ENCODE measurements around the gene CEP97. TPM values are rescaled to one million over a fixed set of nuclear protein-coding genes. Genes with fewer than 3 reads are reported as not detected.

Gene CEP97
- total and polyA plus RNA-seq, 9 of the 15 experiments (the other 6 are each of a cell fraction or from before 2014, with no cell fraction given), result 2.0 to 10.1 (median 4.3) TPM

DNA sequence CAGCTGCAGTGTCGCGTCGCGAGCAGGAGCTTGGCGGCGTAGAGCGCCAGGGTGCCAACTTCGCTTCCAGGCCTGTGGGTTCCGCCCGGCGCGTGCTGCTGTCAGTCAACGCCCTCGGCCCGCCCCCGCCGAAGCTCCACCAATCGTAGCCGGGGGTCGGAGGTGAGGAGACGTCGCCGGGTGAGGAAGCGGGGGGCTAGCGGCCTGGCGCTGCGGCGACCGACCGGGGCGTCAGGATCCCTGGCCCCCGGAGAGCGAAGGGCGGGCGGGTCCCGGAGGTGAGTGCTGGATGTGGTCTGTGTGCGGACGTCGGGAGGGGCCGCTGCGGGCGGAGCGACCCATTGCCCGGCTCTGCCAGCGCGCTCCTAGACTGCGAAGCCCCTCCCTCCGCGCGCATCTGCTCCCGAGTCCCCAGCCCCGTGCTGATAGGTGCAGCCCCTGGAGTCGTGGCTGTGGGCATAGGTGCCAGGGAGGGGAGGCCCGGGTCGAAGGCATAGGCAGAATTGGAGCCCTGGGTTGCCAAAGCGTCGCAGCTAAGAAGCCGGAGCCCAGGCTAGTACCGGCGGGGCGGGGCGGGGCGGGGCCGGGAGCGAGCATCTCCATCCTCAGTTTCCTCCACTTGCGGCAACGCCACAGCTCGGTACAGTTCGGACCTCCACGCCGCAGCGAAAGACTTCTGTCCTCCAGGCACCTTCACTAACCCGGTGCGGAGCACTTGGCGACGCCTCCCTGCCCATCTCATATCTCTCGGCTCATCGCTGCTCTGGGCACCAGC, 54.8 kb downstream of the CEP97 start, which contains the start of gene NXPE3 (continued):
- TF ChIP-seq, protein P1, sequence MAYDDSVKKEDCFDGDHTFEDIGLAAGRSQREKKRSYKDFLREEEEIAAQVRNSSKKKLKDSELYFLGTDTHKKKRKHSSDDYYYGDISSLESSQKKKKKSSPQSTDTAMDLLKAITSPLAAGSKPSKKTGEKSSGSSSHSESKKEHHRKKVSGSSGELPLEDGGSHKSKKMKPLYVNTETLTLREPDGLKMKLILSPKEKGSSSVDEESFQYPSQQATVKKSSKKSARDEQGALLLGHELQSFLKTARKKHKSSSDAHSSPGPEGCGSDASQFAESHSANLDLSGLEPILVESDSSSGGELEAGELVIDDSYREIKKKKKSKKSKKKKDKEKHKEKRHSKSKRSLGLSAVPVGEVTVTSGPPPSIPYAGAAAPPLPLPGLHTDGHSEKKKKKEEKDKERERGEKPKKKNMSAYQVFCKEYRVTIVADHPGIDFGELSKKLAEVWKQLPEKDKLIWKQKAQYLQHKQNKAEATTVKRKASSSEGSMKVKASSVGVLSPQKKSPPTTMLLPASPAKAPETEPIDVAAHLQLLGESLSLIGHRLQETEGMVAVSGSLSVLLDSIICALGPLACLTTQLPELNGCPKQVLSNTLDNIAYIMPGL (CRISPR knock-in tag; IDR thresholded peaks at IDR 0.05), result no peak
- no peak for TF ChIP-seq ZKSCAN1 (IDR thresholded peaks at IDR 0.05; ENCODE audit: low read depth, low read length)
- TF ChIP-seq FOXA1 (IDR thresholded peaks at IDR 0.05; ENCODE audit: borderline replicate concordance), result no peak
- no peak for TF ChIP-seq CREBBP (IDR thresholded peaks at IDR 0.05; ENCODE audit: low read depth, low read length)
- no peak for TF ChIP-seq PTTG1 (tag; IDR thresholded peaks at IDR 0.05; ENCODE audit: low read depth)
- no peak for TF ChIP-seq ZNF197 (CRISPR knock-in tag; IDR thresholded peaks at IDR 0.05; ENCODE audit: low read depth)
- no peak for TF ChIP-seq KAT8 (IDR thresholded peaks at IDR 0.05; ENCODE audit: low read depth)
- peak; percentile 53 for TF ChIP-seq RBFOX2 (IDR thresholded peaks at IDR 0.05; ENCODE audit: low read depth, low read length)
- no peak for TF ChIP-seq ADNP (tag; IDR thresholded peaks at IDR 0.05)
- no peak for TF ChIP-seq U2AF2 (optimal IDR thresholded peaks at IDR 0.05; ENCODE audit: low read depth, low read length)
- TF ChIP-seq ZC3H11A (IDR thresholded peaks at IDR 0.05; ENCODE audit: low read depth, low read length), result no peak
- TF ChIP-seq CCNT2 (IDR thresholded peaks at IDR 0.05; ENCODE audit: borderline replicate concordance, extremely low read depth, insufficient read length, low read depth, low read length), result no peak
- TF ChIP-seq XRCC4 (IDR thresholded peaks at IDR 0.05; ENCODE audit: extremely low read depth, insufficient read depth, insufficient read length), result no peak
- TF ChIP-seq, protein P2, sequence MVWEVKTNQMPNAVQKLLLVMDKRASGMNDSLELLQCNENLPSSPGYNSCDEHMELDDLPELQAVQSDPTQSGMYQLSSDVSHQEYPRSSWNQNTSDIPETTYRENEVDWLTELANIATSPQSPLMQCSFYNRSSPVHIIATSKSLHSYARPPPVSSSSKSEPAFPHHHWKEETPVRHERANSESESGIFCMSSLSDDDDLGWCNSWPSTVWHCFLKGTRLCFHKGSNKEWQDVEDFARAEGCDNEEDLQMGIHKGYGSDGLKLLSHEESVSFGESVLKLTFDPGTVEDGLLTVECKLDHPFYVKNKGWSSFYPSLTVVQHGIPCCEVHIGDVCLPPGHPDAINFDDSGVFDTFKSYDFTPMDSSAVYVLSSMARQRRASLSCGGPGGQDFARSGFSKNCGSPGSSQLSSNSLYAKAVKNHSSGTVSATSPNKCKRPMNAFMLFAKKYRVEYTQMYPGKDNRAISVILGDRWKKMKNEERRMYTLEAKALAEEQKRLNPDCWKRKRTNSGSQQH (CRISPR knock-in tag; IDR thresholded peaks at IDR 0.05), result no peak
- no peak for TF ChIP-seq RBM34 (IDR thresholded peaks at IDR 0.05; ENCODE audit: borderline replicate concordance, insufficient read depth, low read length)
- peak; percentile 77 for TF ChIP-seq L3MBTL2 (IDR thresholded peaks at IDR 0.05)
- no peak for TF ChIP-seq ZNF347 (CRISPR knock-in tag; IDR thresholded peaks at IDR 0.05; ENCODE audit: low read depth)
- TF ChIP-seq NFYB (IDR thresholded peaks at IDR 0.05; ENCODE audit: extremely low read depth, insufficient read length), result no peak
- TF ChIP-seq TFAM (CRISPR knock-in tag; conservative IDR thresholded peaks at IDR 0.05), result no peak
- no peak for TF ChIP-seq KAT2B (IDR thresholded peaks at IDR 0.05; ENCODE audit: low read depth, low read length)
- TF ChIP-seq LCOR (CRISPR knock-in tag; IDR thresholded peaks at IDR 0.05), result 0 out of 2 replicates have a peak, but pooled peaks have one; percentile 18
- TF ChIP-seq STAT5A (IDR thresholded peaks at IDR 0.05; ENCODE audit: borderline replicate concordance, low read length), result no peak
- no peak for TF ChIP-seq ATF7 (IDR thresholded peaks at IDR 0.05)
- TF ChIP-seq ZNF212 (CRISPR knock-in tag; IDR thresholded peaks at IDR 0.05), result no peak
- TF ChIP-seq, protein P3, sequence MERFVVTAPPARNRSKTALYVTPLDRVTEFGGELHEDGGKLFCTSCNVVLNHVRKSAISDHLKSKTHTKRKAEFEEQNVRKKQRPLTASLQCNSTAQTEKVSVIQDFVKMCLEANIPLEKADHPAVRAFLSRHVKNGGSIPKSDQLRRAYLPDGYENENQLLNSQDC (CRISPR knock-in tag; IDR thresholded peaks at IDR 0.05), result no peak
- no peak for TF ChIP-seq MTA3 (IDR thresholded peaks at IDR 0.05; ENCODE audit: borderline replicate concordance)

Data from K562 (cell line).